Measurements from ENCODE around the gene GAB2.

The GAB2 gene

GRCh38 chr11:78291503-78292108 lies 126.0 kb downstream of the GAB2 start:
- H3K36me3 ChIP-seq (ENCODE audit: control insufficient read depth in 2 of 2, insufficient read depth in 1 of 2, low read length in 2 of 2) = no peaks in the 10 kb centered on the region
- no peak overlapping the region for H3K27ac ChIP-seq (ENCODE audit: extremely low read depth, low read depth, low read length)
- H3K4me3 ChIP-seq (ENCODE audit: low read depth, low read length) = no peak overlapping the region
- TF ChIP-seq ZNF585B (tag by site-specific recombination; IDR thresholded peaks at IDR 0.05) = no peak
- no peak for TF ChIP-seq ZSCAN30 (tag by site-specific recombination; IDR thresholded peaks at IDR 0.05)
- TF ChIP-seq ZNF549 (tag by site-specific recombination; IDR thresholded peaks at IDR 0.05) = no peak
- no peak for TF ChIP-seq KLF9 (tag by site-specific recombination; IDR thresholded peaks at IDR 0.05; ENCODE audit: low read depth)
- TF ChIP-seq ZNF658 (tag by site-specific recombination; IDR thresholded peaks at IDR 0.05) = no peak
- no peak for TF ChIP-seq ZNF660 (tag by site-specific recombination; IDR thresholded peaks at IDR 0.05)
- TF ChIP-seq ZNF843 (tag by site-specific recombination; IDR thresholded peaks at IDR 0.05) = no peak
- no peak for TF ChIP-seq MYNN (tag by site-specific recombination; IDR thresholded peaks at IDR 0.05; ENCODE audit: borderline replicate concordance)
- TF ChIP-seq ZNF776 (tag by site-specific recombination; IDR thresholded peaks at IDR 0.05; ENCODE audit: borderline replicate concordance) = no peak
- no peak for TF ChIP-seq ZNF544 (tag by site-specific recombination; IDR thresholded peaks at IDR 0.05)
- no peak for TF ChIP-seq HOXD13 (CRISPR knock-in tag; IDR thresholded peaks at IDR 0.05; ENCODE audit: borderline replicate concordance)
- TF ChIP-seq ZNF366 (tag by site-specific recombination; conservative IDR thresholded peaks at IDR 0.05) = no peak
- no peak for TF ChIP-seq ZNF341 (tag by site-specific recombination; IDR thresholded peaks at IDR 0.05; ENCODE audit: low read depth)
- no peak for TF ChIP-seq ZNF529 (tag by site-specific recombination; IDR thresholded peaks at IDR 0.05; ENCODE audit: insufficient replicate concordance)
- no peak for TF ChIP-seq ZNF621 (tag by site-specific recombination; IDR thresholded peaks at IDR 0.05)
- no peak for TF ChIP-seq ZNF132 (tag by site-specific recombination; IDR thresholded peaks at IDR 0.05; ENCODE audit: borderline replicate concordance)
- no peak for TF ChIP-seq ZNF16 (tag by site-specific recombination; IDR thresholded peaks at IDR 0.05; ENCODE audit: low read depth)
- CTCF ChIA-PET = no interaction called here
- no peaks in the 10 kb centered on the region for H3K4me1 ChIP-seq (ENCODE audit: control insufficient read depth, insufficient read depth, low read length)
- POLR2A ChIA-PET = no interaction called here
- no peaks in the 10 kb centered on the region for H3K9me3 ChIP-seq (ENCODE audit: control insufficient read depth, insufficient read depth, low read depth, low read length)

- no peaks in the 10 kb centered on the region for H3K9me3 ChIP-seq (ENCODE audit: control insufficient read depth, insufficient read depth, low read depth, low read length)
- peak; percentile 96 for TF ChIP-seq HOXD13 (CRISPR knock-in tag; IDR thresholded peaks at IDR 0.05; ENCODE audit: borderline replicate concordance)
- TF ChIP-seq SCRT2 (tag by site-specific recombination; IDR thresholded peaks at IDR 0.05) = peak; percentile 45; the same call in 1 of the 2 replicates
- 0 out of 2 replicates have a peak, but pooled peaks have one; percentile 18 for TF ChIP-seq ZNF518A (tag by site-specific recombination; conservative IDR thresholded peaks at IDR 0.05; ENCODE audit: low read depth)
- TF ChIP-seq ZNF629 (tag by site-specific recombination; IDR thresholded peaks at IDR 0.05) = no peak
- no peak for TF ChIP-seq ZNF341 (tag by site-specific recombination; IDR thresholded peaks at IDR 0.05; ENCODE audit: low read depth)
- H3K36me3 ChIP-seq (ENCODE audit: control insufficient read depth in 2 of 2, insufficient read depth in 1 of 2, low read length in 2 of 2) = no peaks in the 10 kb centered on the region
- no peak overlapping the region for H3K4me3 ChIP-seq (ENCODE audit: low read depth, low read length)
- ChIA-PET POLR2A (no interaction called here), CTCF (no interaction called here)
- H3K27ac ChIP-seq (ENCODE audit: extremely low read depth, low read depth, low read length) = no peak overlapping the region
- H3K4me1 ChIP-seq (ENCODE audit: control insufficient read depth, insufficient read depth, low read length) = no peaks in the 10 kb centered on the region
Observed at GRCh38 chr11:78290293-78291176, 127.1 kb downstream of the GAB2 start.
